ENCODE data around the gene DCPS.

- TF ChIP-seq, protein P1, sequence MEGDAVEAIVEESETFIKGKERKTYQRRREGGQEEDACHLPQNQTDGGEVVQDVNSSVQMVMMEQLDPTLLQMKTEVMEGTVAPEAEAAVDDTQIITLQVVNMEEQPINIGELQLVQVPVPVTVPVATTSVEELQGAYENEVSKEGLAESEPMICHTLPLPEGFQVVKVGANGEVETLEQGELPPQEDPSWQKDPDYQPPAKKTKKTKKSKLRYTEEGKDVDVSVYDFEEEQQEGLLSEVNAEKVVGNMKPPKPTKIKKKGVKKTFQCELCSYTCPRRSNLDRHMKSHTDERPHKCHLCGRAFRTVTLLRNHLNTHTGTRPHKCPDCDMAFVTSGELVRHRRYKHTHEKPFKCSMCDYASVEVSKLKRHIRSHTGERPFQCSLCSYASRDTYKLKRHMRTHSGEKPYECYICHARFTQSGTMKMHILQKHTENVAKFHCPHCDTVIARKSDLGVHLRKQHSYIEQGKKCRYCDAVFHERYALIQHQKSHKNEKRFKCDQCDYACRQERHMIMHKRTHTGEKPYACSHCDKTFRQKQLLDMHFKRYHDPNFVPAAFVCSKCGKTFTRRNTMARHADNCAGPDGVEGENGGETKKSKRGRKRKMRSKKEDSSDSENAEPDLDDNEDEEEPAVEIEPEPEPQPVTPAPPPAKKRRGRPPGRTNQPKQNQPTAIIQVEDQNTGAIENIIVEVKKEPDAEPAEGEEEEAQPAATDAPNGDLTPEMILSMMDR (IDR thresholded peaks at IDR 0.05): no peak
- TF ChIP-seq EZH2 (IDR thresholded peaks at IDR 0.05) (no peak), EZH2phosphoT487 (IDR thresholded peaks at IDR 0.05) (no peak)
Observed at GRCh38 chr11:126319374-126319740, 15.5 kb downstream of the DCPS start.
